Fibroblast of lung (primary cell): ENCODE results near the gene ABR.

Source experiments
- EZH2 ChIP-seq: IDR thresholded peaks from 2 replicates; pipeline ENCODE4 v1.5.1; 2012; ENCODE audit warnings: low read length, control low read depth, mild to moderate bottlenecking; ENCODE audit errors: missing control alignments
- TF ChIP-seq, protein P1 (sequence below), 2 donors: IDR thresholded peaks in 1 of 2; conservative IDR thresholded peaks in 1 of 2; 1 replicate in 1 of 2; 2 replicates in 1 of 2; pipeline ENCODE4 v1.5.1; 2011 to 2012; ENCODE audit warnings: low read length in 2 of 2, control low read depth in 1 of 2, inconsistent platforms in 1 of 2, low read depth in 1 of 2, mild to moderate bottlenecking in 1 of 2

- TF ChIP-seq, protein P1, sequence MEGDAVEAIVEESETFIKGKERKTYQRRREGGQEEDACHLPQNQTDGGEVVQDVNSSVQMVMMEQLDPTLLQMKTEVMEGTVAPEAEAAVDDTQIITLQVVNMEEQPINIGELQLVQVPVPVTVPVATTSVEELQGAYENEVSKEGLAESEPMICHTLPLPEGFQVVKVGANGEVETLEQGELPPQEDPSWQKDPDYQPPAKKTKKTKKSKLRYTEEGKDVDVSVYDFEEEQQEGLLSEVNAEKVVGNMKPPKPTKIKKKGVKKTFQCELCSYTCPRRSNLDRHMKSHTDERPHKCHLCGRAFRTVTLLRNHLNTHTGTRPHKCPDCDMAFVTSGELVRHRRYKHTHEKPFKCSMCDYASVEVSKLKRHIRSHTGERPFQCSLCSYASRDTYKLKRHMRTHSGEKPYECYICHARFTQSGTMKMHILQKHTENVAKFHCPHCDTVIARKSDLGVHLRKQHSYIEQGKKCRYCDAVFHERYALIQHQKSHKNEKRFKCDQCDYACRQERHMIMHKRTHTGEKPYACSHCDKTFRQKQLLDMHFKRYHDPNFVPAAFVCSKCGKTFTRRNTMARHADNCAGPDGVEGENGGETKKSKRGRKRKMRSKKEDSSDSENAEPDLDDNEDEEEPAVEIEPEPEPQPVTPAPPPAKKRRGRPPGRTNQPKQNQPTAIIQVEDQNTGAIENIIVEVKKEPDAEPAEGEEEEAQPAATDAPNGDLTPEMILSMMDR (conservative IDR thresholded peaks at IDR 0.05 in 1 of 2, IDR thresholded peaks at IDR 0.05 in 1 of 2; ENCODE audit: low read depth in 1 of 2, low read length in 2 of 2), result no peak
- no peak for TF ChIP-seq EZH2
These were observed 173.7 kb downstream of the ABR start for GRCh38 chr17:1006054-1006453.
